ENCODE data around the gene DBH. TPM values are rescaled to one million over a fixed set of nuclear protein-coding genes. Genes with fewer than 3 reads are reported as not detected.
A peak's percentile ranks its signal among the peaks of the same experiment; 100 is the strongest.

The DBH gene
- total RNA-seq, 4 donors from 2014 or later, result 0.11 to 0.15 TPM; not detected in 2

- no peaks in the 10 kb centered on the region for H3K27me3 ChIP-seq
- 65 to 67% methylated on average over 8 to 11 of the region's 11 CpGs for WGBS, 2 donors
- H3K36me3 ChIP-seq, result no peaks in the 10 kb centered on the region
- no peaks in the 10 kb centered on the region for H3K9me3 ChIP-seq
- peaks cover 0 to 18% of the 10 kb centered on the region in 2 donors for H3K4me1 ChIP-seq
- no peak overlapping the region for H3K4me3 ChIP-seq (replicated peaks in 1 of 3)
- intact Hi-C loops (cut with DNase I), result no loop called here
- H3K27ac ChIP-seq, result no peak overlapping the region
- DNase-seq, result peak; percentile 56 to 70
- TF ChIP-seq POLR2A (IDR thresholded peaks at IDR 0.05) (no peak), CTCF (IDR thresholded peaks at IDR 0.05) (no peak)
Observed at GRCh38 chr9:133690081-133690561, 54.0 kb downstream of the DBH start.

- intact Hi-C loops (cut with DNase I), result no loop called here
- 81 to 84% methylated on average over 4 of the region's 4 CpGs for WGBS, 2 donors
- no peak for DNase-seq
- Histone ChIP-seq H3K27me3 (no peaks in the 10 kb centered on the region), H3K9me3 (no peaks in the 10 kb centered on the region), H3K36me3 (no peaks in the 10 kb centered on the region), H3K27ac (no peak overlapping the region), H3K4me3 (replicated peaks in 1 of 3) (no peak overlapping the region), H3K4me1 (peaks cover 0 to 18% of the 10 kb centered on the region in 2 donors)
- TF ChIP-seq POLR2A (IDR thresholded peaks at IDR 0.05), result no peak
- TF ChIP-seq CTCF (IDR thresholded peaks at IDR 0.05), result no peak
Observed at GRCh38 chr9:133691191-133691590, 55.0 kb downstream of the DBH start.

GRCh38 chr9:133691626-133692363, 55.6 kb downstream of the DBH start:
- intact Hi-C loops (cut with DNase I), result no loop called here
- no peak overlapping the region for H3K27ac ChIP-seq
- no peak overlapping the region for H3K4me3 ChIP-seq (replicated peaks in 1 of 3)
- no peak for DNase-seq
- H3K27me3 ChIP-seq, result no peaks in the 10 kb centered on the region
- no peaks in the 10 kb centered on the region for H3K36me3 ChIP-seq
- TF ChIP-seq POLR2A (IDR thresholded peaks at IDR 0.05) (no peak), CTCF (IDR thresholded peaks at IDR 0.05) (no peak)
- H3K4me1 ChIP-seq, result peaks cover 0 to 12% of the 10 kb centered on the region in 2 donors
- 93 to 95% methylated on average over 17 to 19 of the region's 19 CpGs for WGBS, 2 donors
- H3K9me3 ChIP-seq, result no peaks in the 10 kb centered on the region

GRCh38 chr9:133692364-133692985, 56.3 kb downstream of the DBH start:
- TF ChIP-seq CTCF (IDR thresholded peaks at IDR 0.05), result no peak
- TF ChIP-seq POLR2A (IDR thresholded peaks at IDR 0.05), result no peak
- peaks cover 0 to 11% of the 10 kb centered on the region in 2 donors for H3K4me1 ChIP-seq
- WGBS, 2 donors, result 95% methylated on average over 25 of the region's 25 CpGs
- intact Hi-C loops (cut with DNase I), result no loop called here
- H3K4me3 ChIP-seq (replicated peaks in 1 of 3), result no peak overlapping the region
- H3K9me3 ChIP-seq, result no peaks in the 10 kb centered on the region
- no peaks in the 10 kb centered on the region for H3K36me3 ChIP-seq
- H3K27me3 ChIP-seq, result no peaks in the 10 kb centered on the region
- H3K27ac ChIP-seq, result no peak overlapping the region
- no peak for DNase-seq

GRCh38 chr9:133693116-133693515, 57.0 kb downstream of the DBH start:
- no peaks in the 10 kb centered on the region for H3K9me3 ChIP-seq
- H3K27ac ChIP-seq, result no peak overlapping the region
- TF ChIP-seq POLR2A (IDR thresholded peaks at IDR 0.05), result no peak
- no peak for TF ChIP-seq CTCF (IDR thresholded peaks at IDR 0.05)
- H3K4me1 ChIP-seq, result peaks cover 0 to 11% of the 10 kb centered on the region in 2 donors
- intact Hi-C loops (cut with DNase I), result no loop called here
- H3K27me3 ChIP-seq, result no peaks in the 10 kb centered on the region
- WGBS, 2 donors, result 91 to 95% methylated on average over 10 of the region's 10 CpGs
- no peaks in the 10 kb centered on the region for H3K36me3 ChIP-seq
- no peak overlapping the region for H3K4me3 ChIP-seq (replicated peaks in 1 of 3)
- DNase-seq, result no peak
